Stomach (tissue), 4 donors: ENCODE results near the gene CYTH2.

ENCODE experiments used
- POLR2A ChIP-seq, 4 donors: fragments of 450-650 bp; IDR thresholded peaks; one replicate each; pipeline ENCODE4 v1.6.1; 2016; ENCODE audit warnings: antibody characterized with exemption in 4 of 4, control low read depth in 2 of 4, mild to moderate bottlenecking in 1 of 4, moderate library complexity in 1 of 4
- TF ChIP-seq, protein P1 (sequence below), 7 experiments: fragments of 450-650 bp in 4 of 7; fragments of 200-600 bp in 3 of 7; sonication (generic) in 3 of 7; IDR thresholded peaks; one replicate each; pipeline ENCODE4 v1.5.1; 2016 to 2019; ENCODE audit warnings: antibody characterized with exemption in 7 of 7, control low read depth in 2 of 7, mild to moderate bottlenecking in 1 of 7

GRCh38 chr19:48480183-48480557 lies 11.0 kb downstream of the CYTH2 start:
- TF ChIP-seq POLR2A (IDR thresholded peaks at IDR 0.05) = no peak
- TF ChIP-seq, protein P1, sequence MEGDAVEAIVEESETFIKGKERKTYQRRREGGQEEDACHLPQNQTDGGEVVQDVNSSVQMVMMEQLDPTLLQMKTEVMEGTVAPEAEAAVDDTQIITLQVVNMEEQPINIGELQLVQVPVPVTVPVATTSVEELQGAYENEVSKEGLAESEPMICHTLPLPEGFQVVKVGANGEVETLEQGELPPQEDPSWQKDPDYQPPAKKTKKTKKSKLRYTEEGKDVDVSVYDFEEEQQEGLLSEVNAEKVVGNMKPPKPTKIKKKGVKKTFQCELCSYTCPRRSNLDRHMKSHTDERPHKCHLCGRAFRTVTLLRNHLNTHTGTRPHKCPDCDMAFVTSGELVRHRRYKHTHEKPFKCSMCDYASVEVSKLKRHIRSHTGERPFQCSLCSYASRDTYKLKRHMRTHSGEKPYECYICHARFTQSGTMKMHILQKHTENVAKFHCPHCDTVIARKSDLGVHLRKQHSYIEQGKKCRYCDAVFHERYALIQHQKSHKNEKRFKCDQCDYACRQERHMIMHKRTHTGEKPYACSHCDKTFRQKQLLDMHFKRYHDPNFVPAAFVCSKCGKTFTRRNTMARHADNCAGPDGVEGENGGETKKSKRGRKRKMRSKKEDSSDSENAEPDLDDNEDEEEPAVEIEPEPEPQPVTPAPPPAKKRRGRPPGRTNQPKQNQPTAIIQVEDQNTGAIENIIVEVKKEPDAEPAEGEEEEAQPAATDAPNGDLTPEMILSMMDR (IDR thresholded peaks at IDR 0.05) = no peak
